ENCODE results near the gene GPR137.

GPR137 gene

DNA sequence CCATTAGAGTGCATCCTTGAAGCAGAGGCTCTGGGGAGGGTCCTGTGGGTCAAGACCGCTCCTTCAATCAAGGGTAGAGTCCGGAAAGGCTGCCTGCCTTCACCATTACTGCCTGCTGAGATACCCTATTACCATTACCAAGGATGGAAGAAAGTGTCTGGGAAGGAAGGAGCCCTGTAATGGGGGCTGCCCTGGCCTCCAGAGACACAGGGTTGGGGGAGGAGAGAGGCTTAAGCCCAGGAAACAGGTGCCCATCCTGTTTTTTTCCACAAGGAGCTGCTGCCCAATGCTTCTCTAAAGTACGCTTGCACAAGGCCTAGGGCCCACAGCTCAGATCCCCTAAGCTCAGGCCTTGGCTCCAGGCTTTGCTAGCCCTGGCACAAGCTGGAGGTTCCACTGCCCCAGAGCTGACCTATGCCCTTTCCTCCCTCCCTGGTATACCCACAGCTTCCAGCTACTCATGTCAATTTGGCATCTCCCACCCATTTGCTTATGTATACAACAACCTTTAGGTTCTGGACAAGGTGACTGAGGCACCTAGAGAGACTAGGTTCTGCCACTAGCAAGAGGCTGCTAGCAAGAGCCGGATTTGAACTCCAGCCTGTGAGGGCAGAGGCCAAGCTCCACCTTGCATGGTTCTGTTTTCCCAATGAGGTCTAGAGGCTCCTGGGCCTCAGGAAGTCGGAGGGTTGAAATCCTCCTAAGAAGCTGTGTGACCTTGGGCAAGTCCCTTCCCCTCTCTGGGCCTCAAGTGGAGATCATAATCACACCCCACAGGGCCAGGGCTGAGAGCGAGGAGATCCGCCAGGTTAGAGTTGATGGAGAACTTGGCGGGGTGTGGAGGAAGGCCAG lies 35.9 kb upstream of the GPR137 start:
- no peak for DNase-seq (ENCODE audit: low read depth, low spot score)

GRCh38 chr11:64250415-64251015 lies 35.1 kb upstream of the GPR137 start:
- DNase-seq (ENCODE audit: low read depth, low spot score) = no peak

DNA sequence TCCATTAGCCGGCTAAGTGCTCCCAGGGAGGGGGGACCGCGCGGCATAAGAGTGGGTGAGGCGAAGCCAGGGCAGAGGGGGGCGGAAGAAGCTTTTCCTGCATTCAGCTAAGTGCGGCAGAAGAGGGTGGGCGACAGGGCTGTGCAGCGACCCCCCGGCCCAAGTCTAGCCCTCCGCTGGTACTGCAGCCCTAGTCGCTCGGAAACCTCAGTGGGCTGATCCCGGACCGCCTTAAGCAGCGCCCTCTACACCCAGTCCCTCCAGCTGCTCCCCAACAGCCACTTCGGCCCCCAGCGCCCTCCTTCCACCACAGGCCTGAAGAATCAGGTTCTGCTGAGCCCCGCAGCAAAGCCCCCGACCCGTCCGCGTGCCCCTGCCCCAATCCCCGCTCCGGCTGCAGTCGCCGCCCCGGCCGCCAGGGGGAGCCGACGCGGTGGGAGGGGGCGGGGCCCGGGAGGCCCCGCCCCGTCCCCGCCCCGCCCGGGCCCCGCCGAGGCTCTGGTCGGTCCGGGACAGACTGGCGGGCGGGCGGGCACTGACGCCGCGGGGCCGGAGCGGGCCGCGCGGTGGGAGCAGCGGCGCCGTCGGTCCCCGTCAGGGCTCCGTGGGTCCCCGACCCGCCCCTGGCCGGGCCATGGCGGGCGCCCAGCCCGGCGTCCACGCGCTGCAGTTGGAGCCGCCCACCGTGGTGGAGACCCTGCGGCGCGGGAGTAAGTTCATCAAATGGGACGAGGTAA lies 34.5 kb upstream of the GPR137 start, which contains the start of gene PLCB3:
Gene PLCB3, plus strand, starts transcription at position 515 of the 737 bp plus-strand sequence. Its CDS starts 120 bp downstream, at position 635.
- DNase-seq (ENCODE audit: low read depth, low spot score) = no peak

GRCh38 chr11:64251753-64252002 lies 34.0 kb upstream of the GPR137 start:
- DNase-seq (ENCODE audit: low read depth, low spot score) = no peak

DNA sequence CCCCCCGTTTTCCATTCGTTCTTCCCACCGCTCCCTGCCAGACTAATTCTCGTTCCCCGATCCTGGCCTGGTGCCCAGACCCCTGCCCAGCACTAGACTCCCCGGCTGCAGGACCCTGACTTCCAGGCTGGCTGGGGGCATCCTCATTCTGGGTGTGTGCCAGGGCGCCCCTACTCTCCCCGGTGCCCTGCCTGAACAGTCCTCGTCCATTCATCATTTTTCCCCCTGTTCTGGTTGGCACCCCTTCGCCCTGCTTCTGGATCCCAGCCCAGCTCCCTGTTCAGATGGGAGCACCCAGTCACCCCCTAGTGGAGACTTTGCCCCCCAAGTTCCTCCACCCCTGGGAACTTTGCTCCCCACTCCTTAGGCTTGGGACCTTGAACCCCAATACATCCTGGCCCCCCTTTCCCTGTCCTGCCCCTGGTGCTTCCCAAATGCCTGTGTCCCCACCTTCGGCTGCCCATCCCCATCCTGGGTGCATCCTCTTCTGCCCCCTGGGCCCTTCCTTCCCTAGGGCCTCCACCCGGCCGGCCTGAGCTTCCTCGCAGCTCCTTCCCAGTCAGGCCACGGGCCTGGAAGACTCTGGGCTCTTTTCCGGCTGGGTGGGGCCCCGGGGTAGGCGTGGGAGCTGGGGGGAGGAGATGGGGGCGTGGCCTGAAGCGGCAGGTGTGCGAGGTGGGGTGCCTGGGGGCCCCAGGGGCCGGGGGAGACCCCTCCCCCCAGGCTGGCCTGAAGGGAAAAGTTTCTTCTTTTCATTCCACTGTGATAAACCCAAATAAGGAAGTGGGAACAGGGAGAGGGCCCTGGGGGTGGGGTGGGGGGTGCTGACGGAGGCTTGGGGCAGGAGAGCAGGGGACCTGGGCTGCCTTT lies 33.4 kb upstream of the GPR137 start:
- DNase-seq (ENCODE audit: low read depth, low spot score) = no peak

- DNase-seq (ENCODE audit: low read depth, low spot score) = no peak
Measured at GRCh38 chr11:64253043-64253442, 32.6 kb upstream of the GPR137 start.

GRCh38 chr11:64253481-64253880 lies 32.2 kb upstream of the GPR137 start:
- no peak for DNase-seq (ENCODE audit: low read depth, low spot score)

GRCh38 chr11:64254326-64254725 lies 31.3 kb upstream of the GPR137 start:
- DNase-seq (ENCODE audit: low read depth, low spot score) = no peak

DNA sequence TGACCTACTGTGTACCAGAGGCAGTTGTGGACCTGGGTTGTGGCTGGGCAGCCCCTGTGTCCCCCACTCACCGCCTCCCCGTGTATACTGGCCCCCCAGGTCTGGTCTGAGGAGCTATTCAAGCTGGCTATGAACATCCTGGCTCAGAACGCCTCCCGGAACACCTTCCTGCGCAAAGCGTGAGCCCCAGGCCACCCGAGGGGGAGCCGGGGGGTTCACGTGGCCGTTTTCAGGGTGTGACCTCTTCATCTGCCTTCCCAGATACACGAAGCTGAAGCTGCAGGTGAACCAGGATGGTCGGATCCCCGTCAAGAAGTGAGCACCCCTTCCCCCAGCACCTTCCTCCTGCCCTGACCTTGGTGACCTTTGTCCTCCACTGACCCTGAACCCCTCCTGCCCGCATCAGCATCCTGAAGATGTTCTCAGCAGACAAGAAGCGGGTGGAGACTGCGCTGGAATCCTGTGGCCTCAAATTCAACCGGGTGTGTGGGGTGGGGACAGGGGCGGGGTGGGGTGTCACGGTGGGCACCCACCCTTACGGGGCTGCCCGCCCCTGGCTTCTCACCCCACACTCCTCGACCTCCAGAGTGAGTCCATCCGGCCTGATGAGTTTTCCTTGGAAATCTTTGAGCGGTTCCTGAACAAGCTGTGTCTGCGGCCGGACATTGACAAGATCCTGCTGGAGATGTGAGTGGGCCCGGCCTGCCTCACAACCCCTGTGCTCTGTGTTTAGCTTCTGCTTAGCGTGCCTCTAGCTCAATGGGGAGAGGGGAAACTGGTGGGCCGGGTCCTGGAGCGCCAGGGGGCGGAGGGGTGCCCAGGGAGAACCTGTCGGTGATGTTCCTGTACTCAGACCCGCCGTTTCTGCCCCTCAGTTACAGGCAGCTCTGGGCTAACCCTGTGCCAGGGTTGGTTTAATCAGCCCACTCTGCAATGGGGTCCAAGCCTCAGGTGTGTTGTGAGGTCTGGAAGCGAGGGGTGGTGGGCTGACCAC lies 30.2 kb upstream of the GPR137 start:
- DNase-seq (ENCODE audit: low read depth, low spot score) = no peak

GRCh38 chr11:64256300-64256699 lies 29.3 kb upstream of the GPR137 start:
- DNase-seq (ENCODE audit: low read depth, low spot score) = no peak

- DNase-seq (ENCODE audit: low read depth, low spot score) = no peak
Measured at GRCh38 chr11:64258356-64258755, 27.3 kb upstream of the GPR137 start.

- DNase-seq (ENCODE audit: low read depth, low spot score) = no peak
Measured at GRCh38 chr11:64258946-64259532, 26.6 kb upstream of the GPR137 start.

DNA sequence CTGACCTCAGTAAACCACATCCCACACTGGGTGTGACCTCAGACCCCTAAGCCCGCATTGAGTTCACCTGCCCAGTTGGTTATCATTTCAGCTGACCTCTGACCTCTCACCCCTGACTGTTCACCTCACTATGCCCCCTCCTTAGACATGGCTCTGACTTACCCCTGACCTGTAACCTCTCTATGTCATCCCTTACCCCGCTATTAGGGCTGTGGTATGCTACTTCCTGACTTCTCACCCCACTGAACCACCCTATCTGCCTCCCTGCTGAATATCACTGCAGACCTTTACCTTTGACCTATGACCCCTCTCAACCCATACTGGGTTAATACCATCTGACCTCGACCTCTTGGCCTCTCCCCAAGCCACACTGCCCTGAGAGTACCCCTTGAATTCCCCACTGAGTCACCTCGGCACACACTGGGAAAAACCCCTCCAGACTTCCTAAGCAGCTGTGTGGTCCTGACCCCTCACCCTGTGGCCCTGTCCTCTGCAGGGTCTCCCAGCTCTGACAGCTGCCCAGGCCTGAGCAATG lies 26.0 kb upstream of the GPR137 start:
- DNase-seq (ENCODE audit: low read depth, low spot score) = no peak

DNA sequence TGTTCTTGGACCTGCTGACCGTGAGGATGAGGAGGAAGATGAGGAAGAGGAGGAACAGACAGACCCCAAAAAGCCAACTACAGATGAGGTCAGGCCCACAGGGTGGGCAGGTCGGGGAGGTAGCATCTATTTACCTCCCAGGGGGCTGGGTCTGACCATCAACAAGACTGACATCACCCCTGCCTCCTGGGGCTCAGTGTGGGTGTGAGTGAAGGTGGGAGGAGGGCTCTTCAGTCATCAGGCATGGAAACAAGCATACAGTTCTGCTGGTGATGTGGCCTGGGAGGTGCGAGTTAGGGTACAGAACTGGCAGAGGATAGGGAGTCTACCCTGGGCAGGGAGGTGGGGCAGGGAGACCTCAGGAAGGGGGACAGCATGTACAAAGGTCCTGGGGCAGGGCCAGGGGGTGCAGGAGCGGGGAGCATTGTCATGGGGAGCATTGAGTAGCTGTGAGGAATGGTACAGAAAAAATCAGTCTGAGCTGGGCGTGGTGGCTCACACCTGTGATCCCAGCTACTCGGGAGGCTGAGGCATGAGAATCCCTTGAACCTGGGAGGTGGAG lies 25.4 kb upstream of the GPR137 start:
- DNase-seq (ENCODE audit: low read depth, low spot score) = no peak

GRCh38 chr11:64261556-64262080 lies 24.0 kb upstream of the GPR137 start:
- DNase-seq (ENCODE audit: low read depth, low spot score) = no peak

- no peak for DNase-seq (ENCODE audit: low read depth, low spot score)
Measured at GRCh38 chr11:64262271-64263002, 23.2 kb upstream of the GPR137 start.

DNA sequence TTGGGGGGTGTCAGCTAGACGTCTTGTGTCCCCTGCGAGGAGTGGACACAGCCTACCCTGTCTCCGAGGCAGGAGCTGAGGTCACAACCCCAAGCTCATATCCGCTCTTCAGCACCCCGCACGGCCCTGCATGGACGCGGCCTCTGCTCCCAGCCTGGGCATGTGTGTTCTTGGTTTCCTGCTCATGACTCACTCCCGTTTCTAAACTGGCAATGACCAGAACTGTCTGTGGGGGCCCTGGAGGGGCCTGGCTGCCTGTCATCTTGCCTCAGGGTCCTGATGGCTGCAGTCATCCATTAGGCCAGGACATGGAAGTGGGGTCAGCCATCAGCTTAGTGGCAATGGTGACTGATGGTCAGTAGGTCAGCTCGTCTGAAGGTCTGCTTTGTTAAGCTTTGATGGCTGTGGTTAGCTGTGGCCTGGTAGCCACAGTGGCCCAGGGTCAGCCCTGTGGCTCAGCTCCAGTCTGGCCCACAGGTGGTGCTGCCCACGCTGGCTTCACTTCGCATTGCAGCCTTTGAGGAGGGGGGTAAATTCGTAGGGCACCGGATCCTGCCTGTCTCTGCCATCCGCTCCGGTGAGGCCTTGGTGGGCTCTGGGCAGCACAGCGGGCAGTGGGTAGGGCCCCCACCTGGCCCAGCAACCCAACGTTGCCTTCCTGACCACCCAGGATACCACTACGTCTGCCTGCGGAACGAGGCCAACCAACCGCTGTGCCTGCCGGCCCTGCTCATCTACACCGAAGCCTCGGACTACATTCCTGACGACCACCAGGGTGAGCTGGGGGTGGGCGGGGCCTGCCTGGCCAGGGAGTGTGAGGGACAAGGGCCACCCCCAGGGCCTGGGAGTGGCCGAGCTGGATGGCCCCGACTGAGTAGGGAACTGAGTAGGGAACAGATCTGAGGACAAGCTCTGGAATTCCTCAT lies 22.4 kb upstream of the GPR137 start:
- DNase-seq (ENCODE audit: low read depth, low spot score) = no peak

DNA sequence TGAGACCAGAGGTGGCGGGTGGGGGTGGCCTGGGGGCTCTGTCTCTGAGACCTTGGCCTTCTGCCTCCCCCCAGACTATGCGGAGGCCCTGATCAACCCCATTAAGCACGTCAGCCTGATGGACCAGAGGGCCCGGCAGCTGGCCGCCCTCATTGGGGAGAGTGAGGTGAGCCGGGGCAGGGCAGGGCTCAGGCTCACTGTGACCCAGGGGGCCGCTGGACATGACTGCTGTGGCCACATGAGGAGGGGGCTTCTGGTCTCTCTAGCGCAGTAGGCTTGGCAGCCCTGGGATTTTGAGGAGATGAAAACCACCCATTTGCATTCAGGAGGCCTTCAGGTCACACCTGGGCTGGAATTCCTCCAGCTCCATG lies 21.7 kb upstream of the GPR137 start:
- DNase-seq (ENCODE audit: low read depth, low spot score) = no peak

Measured in iPS DF 19.7 (cell line).